GM18861 (cell line): ENCODE measurements around the gene TCF12.
"Not testable (repeated sequence)": the region's sequence is repeated elsewhere in the genome, so short reads cannot be mapped to it uniquely, and the experiment has no call there.

Source experiments
- ATAC-seq: cut with Tn5 transposase; IDR thresholded peaks from one replicate; pipeline ENCODE4 v1.9.1; 2021; ENCODE audit not compliant: unreplicated experiment

TCF12 gene

DNA sequence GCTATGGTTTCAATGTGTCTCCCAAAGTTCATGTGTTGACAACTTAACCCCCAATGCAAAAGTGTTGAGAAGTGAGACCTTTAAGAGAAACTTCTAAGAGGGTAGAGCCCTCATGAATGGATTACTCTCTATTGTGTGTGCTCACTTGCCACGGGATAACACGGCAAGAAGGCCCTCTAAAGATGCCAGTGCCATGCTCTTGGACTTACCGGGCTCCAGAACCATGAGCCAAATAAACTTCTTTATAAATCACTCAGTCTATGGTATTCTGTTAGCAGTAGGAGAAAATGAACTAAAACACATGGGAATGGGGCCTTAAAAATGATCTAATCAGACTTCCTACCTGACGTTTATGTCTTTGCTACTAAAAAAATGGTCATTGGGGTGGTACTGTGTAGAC, 2.6 kb upstream of the TCF12 start:
- no peak for ATAC-seq

DNA sequence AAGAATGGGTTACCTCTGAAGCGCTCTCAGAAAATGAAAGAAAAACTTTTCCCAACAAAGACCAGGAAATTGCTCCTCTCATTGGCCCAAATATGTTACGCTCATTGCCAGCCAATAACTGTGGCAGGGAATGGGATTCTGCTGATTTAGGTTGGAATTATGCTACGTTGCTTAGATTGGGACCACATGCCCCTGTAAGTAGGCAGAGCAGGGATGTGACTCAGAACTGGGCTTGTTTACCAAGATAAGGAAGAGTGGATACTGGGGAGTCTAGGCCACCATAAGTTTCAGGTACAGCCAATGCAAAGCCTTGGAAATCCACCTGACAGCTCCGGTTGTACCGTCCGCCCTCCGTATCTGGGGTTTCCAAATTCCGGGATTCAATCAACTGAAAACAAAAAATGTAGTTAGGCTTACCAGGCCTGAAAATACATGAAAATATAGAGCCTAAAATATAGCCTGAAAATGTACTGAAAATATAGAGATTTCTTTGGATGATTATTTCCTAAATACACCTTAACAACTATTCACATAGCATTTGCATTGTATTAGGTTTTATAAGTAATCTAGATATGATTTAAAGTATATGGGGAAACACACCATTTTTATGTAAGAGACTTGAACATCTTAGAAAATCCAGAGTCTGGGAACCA, 1.5 kb upstream of the TCF12 start:
- no peak for ATAC-seq

- no peak for ATAC-seq
These were observed 795 bp upstream of the TCF12 start for GRCh38 chr15:56917652-56918045.

GRCh38 chr15:56919031-56919608, 676 bp downstream of the TCF12 start:
- peak; percentile 23 for ATAC-seq

GRCh38 chr15:56919609-56920366, 1.3 kb downstream of the TCF12 start:
- peak; percentile 15 for ATAC-seq

GRCh38 chr15:56920367-56920627, 1.9 kb downstream of the TCF12 start:
- no peak for ATAC-seq

- no peak for ATAC-seq
These were observed 4.7 kb downstream of the TCF12 start for GRCh38 chr15:56923174-56923591.

GRCh38 chr15:56927816-56928215, 9.4 kb downstream of the TCF12 start:
- ATAC-seq, result no peak

- no peak for ATAC-seq
These were observed 11.0 kb downstream of the TCF12 start for GRCh38 chr15:56929399-56929798.

GRCh38 chr15:56929933-56930332, 11.5 kb downstream of the TCF12 start:
- no peak for ATAC-seq

GRCh38 chr15:56930669-56931313, 12.3 kb downstream of the TCF12 start:
- ATAC-seq, result no peak

- ATAC-seq, result no peak
These were observed 13.4 kb downstream of the TCF12 start for GRCh38 chr15:56931639-56932508.

DNA sequence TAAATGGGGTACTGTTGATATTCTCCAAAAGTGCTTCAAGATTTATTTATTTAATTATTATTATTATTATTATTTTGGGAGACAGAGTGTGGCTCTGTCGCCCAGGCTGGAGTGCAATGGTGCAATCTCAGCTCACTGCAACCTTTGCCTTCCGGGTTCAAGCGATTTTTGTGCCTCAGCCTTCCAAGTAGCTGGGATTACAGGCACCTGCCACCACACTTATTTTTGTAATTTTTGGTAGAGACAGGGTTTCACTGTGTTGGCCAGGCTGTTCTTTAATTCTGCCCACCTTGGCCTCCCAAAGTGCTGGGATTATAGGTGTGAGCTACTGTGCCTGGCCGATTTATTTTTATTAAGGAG, 14.0 kb downstream of the TCF12 start:
- ATAC-seq, result not testable (repeated sequence)

GRCh38 chr15:56933410-56933809, 15.0 kb downstream of the TCF12 start:
- ATAC-seq, result no peak

GRCh38 chr15:56933811-56934210, 15.4 kb downstream of the TCF12 start:
- no peak for ATAC-seq

GRCh38 chr15:56934269-56934668, 15.8 kb downstream of the TCF12 start:
- ATAC-seq, result no peak

DNA sequence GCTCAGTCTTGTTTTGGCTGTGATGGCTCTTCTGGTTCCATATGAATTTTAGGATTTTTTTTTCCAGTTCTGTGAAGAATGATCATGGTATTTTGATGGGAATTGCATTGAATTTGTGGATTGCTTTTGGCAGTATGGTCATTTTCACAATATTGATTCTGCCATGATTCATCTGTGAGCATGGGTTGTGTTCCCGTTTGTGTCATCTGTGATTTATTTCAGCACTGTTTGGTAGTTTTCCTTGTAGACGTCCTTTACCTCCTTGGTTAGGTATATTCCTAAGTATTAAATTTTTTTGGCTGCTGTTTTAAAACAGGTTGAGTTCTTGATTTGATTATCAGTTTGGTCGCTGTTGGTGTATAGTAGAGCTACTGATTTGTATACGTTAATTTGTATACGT, 18.5 kb downstream of the TCF12 start:
- ATAC-seq, result no peak

GRCh38 chr15:56939257-56939656, 20.8 kb downstream of the TCF12 start:
- no peak for ATAC-seq

DNA sequence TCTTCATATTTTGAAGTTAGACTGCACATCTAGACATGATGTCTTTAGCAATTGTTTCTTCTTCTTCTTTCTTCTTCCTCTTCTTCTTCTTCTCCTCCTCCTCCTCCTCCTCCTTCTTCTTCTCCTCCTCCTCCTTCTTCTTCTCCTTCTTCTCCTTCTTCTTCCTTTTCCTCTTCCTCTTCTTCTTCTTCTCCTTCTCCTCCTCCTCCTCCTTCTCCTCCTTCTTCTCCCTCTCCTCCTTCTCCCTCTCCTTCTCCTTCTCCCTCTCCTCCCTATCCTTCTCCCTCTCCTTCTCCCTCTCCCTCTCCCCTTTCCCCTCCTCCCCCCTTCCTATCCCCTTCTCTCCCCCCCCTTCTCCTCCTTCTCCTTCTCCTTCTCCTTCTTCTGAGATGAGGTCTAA, 21.9 kb downstream of the TCF12 start:
- ATAC-seq, result no peak

DNA sequence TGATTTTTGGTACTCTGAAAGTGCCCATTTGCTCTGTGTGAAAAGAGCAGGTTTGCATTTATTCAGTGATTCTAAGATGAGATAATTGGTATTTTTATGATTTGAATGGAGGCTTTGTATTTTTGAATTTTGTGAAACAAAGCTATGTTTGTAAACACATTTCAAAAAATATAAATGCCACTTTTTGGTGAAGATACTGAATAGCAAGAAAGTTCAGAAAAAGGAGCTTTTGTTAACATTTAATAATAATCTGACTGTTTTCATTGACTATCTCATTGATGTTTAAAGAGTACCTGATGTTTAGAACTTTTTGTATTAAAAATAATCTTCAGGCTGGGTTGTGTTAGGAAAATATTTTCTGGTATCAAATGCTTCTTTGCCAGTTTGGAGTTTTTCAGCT, 23.7 kb downstream of the TCF12 start:
- no peak for ATAC-seq

DNA sequence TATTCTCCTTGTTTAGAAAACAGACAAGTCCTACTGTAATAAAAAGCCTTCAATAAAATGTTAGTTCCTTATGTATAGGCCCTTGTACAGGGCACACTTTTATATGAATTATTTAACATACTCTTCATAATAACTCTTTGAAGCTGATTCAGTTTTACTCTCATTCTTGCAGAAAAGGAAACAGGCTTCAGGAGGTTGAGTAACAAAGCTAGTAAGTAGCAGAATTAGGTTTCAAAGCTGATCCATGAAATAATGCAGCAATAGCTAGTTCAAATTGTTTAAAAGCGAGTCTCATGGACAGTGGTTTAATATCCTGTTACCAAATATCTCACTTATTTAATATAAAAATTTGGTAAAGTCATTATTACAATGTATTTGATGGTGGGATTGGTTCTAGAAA, 25.0 kb downstream of the TCF12 start:
- no peak for ATAC-seq
